ENCODE measurements around the gene CNTNAP5.

- TF ChIP-seq RCOR1 (IDR thresholded peaks at IDR 0.05; ENCODE audit: insufficient replicate concordance, low read length) = no peak
- TF ChIP-seq CTCF (conservative IDR thresholded peaks at IDR 0.05; ENCODE audit: low read depth, low read length) = no peak
- TF ChIP-seq RAD21 (IDR thresholded peaks at IDR 0.05; ENCODE audit: low read length) = no peak
- no peak for TF ChIP-seq USF2 (IDR thresholded peaks at IDR 0.05; ENCODE audit: low read depth, low read length)
- TF ChIP-seq POLR2A (IDR thresholded peaks at IDR 0.05; ENCODE audit: low read depth, low read length) = no peak
- no peak for TF ChIP-seq SMC3 (IDR thresholded peaks at IDR 0.05; ENCODE audit: low read depth, low read length)
- no peak for TF ChIP-seq NFE2L2 (IDR thresholded peaks at IDR 0.05; ENCODE audit: low read depth, low read length)
- no peak for TF ChIP-seq MXI1 (IDR thresholded peaks at IDR 0.05; ENCODE audit: borderline replicate concordance, low read depth, low read length)
These were observed 608.7 kb downstream of the CNTNAP5 start for GRCh38 chr2:124633812-124634211.

Data from IMR-90 (cell line).